HG02970 (cell line): Measurements from ENCODE around the gene PDSS2.
"Not testable (repeated sequence)": the region's sequence is repeated elsewhere in the genome, so short reads cannot be mapped to it uniquely, and the experiment has no call there.

Experiments used
- ATAC-seq: cut with Tn5 transposase; IDR thresholded peaks from one replicate; pipeline ENCODE4 v1.9.1; 2021; ENCODE audit warnings: mild to moderate bottlenecking, moderate library complexity, moderate number of reproducible peaks; ENCODE audit not compliant: unreplicated experiment, low FRiP score

PDSS2 gene

GRCh38 chr6:107187630-107188029 is 271.7 kb downstream of the PDSS2 start:
- ATAC-seq: no peak

DNA sequence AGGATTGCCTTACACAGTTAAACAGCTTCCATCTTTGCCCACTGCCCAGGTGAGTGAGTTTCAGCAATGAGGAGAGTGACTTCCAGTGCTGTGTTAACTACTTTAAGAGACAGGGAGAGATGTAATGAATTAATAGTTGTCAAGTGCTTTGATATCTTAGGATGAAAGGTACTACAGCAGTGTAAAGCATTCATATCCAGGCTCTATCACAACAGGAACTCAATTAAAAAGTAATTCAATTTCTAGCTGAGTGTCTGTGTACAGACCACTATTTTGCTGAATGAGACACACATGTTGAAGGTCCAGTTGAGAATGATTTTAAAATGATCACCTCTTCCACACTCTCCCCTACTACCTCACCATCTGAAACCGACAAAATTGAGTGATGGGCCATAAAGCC is 273.3 kb downstream of the PDSS2 start:
- no peak for ATAC-seq

DNA sequence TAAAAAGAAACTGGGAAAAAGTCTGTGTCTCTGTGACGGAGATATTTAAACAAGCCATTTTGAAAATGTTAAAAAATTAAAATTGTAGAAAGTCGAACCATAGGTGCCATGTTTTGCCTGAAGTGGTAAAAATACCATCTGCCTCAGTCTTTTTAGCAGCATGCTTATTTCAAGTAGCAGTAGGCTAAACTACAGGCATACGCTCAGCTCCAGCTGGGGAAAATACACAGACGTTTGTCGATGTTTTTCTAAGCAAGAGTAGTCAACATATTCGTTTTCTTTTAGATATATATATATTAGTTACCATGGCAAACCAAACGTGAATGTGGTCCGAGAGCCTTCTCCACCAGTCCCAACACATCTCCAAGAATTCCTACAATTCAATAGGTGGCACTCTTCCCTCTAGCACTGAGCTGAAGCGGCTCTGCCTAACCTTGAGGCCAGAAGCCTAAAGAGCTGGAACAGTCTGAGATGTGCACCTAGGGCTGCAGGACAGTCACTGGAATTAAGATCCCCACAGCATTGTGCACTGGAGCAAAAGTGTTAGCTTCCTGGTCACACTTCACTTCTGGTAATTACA is 273.9 kb downstream of the PDSS2 start:
- no peak for ATAC-seq

GRCh38 chr6:107184435-107184834 is 274.9 kb downstream of the PDSS2 start:
- ATAC-seq: no peak

- ATAC-seq: no peak
Observed at GRCh38 chr6:107180099-107180498, 279.3 kb downstream of the PDSS2 start.

DNA sequence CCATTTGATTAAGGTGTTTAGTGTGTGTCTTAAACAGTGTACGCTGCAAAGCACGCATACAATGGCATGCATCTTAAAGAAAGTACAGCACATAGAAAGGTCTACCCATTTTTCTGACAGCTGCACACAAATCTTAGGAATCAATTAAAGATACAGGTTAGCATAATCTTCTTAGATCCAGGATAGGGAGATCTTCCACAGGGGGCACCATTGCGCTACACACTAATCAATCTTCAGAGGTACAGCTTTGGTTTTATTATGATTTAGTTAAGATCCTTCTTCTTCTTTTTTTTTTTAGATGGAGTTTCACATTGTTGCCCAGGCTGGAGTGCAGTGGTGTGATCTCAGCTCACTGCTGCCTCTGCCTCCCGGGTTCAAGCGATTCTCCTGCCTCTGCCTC is 280.4 kb downstream of the PDSS2 start:
- no peak for ATAC-seq

DNA sequence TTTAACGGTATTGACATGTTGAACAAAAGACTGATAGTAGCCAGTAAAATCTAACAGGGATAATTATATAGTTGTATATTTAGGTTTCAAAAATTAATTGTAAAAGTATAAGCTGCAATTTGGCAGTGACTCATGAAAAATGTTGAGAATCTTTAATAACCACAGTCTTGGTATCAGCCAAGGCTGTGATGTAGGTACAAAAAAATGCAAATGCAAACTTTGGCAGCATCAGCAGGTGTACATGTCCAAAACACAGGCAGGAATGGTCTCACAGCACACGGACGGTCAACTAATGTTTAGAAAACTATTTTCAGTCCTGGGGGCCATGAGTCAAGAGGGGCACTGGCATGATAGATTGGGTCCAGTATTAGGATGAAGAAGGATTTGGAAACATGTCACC is 285.6 kb downstream of the PDSS2 start:
- no peak for ATAC-seq

- no peak for ATAC-seq
Observed at GRCh38 chr6:107171513-107171912, 287.9 kb downstream of the PDSS2 start.

GRCh38 chr6:107164299-107164698 is 295.1 kb downstream of the PDSS2 start:
- not testable (repeated sequence) for ATAC-seq

GRCh38 chr6:107161521-107161920 is 297.8 kb downstream of the PDSS2 start:
- no peak for ATAC-seq

- no peak for ATAC-seq
Observed at GRCh38 chr6:107156617-107157016, 302.7 kb downstream of the PDSS2 start.

DNA sequence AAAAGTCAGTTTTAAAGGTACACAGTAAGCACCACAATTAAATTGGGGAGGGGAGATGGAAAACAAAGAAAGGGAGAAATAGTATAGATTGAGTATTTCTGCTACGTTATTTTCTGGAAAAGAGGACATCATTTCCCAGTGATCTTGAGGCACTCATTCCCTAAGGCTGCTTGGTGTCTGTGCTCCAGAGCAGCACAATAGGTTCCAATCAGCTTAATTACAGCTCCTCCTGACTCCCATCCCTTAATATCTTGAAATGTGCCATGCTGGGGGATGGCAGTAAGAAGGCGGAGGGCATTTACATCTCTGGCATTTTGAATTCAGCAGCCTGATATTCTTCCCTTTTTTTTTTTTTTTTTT is 304.6 kb downstream of the PDSS2 start:
- ATAC-seq: no peak

DNA sequence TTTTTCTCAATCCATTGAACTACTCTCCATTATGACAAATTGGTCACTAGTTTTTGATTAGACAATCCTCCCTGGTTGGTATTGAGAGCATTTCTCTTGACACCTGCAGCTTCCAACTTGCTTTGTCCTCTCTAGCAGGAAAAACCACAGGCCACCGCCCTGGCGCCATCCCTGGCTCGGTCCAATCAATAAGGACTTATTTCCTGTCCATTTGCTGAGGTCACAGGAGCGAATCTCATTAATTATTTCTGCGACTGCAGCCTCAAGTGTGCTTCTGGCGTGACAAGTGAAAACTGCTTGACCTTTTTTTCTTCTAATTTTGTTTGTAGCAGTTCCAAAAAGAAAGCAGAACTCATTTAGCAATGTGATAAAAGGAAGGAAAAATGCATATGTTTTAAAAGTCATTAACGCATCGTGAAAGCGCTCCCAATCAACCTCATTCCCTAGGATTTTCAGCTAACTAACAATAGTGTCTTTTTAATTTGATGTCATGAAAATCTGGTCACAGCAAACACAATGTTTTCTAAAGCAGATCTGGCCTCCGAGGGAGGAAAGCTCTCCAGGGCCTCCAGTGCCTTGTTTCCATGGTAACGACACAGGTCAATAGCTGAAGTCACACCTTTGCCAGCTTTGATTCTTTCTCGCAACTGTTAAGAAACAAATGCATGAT is 305.1 kb downstream of the PDSS2 start:
- no peak for ATAC-seq

DNA sequence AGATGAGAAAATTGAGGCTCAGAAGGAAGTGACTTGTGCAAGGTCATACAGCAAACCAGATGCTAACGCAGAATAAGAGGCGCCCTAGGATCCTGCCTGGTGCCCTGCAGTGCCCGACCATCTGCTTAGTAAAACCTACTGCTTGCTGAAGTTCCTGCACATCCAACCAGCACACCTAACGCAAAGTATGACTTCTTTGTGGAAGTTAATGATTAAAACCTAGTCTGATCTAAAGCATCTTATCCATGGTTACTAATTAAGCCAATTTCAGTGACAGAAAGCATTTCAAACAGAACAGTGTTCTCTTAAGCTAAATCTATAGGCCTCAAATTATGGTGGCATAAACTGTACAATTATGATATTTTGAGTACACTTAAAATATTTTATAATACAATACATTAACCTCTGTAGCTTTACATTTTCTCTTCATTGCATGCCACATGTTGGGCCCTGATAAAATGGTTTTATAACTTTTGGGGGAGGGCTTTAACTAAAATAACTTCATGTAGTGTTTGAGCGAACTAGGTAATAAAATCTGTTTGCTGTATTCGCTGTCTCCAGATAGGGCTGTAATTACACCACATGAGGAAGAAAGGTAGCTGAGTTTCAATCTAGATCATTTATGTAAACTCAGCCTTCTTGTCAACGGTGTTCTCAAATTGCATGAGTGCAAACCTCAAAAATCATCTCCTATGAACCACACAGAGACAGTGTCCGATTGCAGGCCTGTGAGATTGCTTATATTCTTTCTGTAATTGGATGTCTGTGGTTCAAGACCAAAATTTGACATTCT is 306.5 kb downstream of the PDSS2 start:
- ATAC-seq: no peak

DNA sequence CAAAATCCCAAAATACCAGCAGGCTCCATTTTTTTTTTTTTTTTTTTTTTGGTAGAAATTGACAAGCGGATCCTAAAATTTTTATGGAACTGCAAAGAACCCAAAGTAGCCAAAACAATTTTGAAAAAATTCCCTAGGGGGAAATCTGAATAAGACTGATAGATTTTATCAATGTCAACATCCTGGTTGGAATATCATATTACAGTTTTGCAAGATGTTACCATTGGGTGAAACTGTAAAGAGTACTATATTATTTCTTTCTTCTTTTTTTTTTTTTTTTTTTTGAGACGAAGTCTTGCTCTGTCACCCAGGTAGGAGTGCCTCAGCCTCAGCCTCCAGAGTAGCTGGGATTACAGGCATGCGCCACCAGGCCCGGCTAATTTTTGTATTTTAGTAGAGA is 314.7 kb downstream of the PDSS2 start:
- no peak for ATAC-seq

DNA sequence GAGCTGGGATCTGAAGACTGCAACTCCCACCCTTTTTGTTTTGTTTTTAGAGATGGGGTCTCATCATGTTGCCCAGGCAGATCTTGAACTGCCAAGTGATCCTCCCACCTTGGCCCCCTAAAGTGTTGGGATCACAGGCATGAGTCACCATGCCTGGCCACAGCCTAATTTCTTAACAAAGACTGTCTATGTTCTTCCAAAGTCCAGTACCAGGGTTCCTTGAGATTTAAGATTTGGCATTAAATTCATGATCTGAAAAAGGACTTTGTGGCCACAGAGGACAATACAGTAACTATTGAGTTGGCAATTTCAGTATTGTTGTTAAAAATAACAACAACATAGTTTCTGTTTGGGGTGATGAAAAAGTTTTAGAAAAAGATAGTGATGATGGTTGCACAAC is 315.4 kb downstream of the PDSS2 start:
- ATAC-seq: no peak

DNA sequence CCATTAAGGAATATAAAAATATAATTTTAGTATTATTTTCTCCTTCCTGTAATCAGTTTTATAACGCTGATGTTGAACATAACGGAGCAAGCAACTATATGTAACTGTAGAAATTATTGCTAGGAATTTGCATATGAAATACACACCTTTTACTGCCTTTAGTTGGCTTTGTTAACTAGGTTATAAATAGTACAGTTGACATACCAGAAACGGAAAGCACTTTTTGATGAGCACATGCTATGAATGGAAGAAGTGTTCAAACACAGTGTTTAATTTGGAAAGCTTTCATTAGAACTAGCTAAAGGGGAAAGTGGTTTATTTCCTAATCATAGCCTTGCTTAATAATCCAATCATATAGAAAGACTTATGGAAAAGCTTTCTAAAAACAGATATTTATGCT is 318.8 kb downstream of the PDSS2 start:
- no peak for ATAC-seq

- ATAC-seq: not testable (repeated sequence)
Observed at GRCh38 chr6:107136324-107136723, 323.0 kb downstream of the PDSS2 start.

DNA sequence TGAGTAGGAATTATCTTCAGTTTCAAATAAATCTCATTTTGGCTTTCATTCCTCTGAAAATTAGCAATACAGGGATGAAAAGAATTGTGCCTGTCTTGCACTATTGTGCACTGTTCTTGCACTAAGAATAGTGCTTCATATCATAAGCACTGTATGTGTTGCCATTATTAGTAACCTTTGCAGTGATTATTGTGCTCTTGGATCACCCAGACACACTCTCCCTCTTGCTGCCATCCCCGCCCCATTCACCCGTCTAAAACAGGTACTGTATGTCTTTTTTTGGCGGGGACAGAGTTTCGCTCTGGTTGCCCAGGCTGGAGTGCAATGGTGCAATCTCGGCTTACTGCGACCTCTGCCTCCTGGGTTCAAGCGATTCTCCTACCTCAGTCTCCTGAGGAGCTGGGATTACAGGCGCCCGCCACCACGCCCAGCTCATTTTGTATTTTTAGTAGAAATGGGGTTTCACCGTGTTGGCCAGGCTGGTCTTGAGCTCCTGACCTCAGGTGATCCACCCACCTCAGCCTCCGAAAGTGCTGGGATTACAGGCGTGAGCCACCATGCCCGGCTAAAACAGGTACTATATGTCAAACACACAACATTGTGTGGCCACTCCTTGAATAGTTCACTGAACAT is 324.2 kb downstream of the PDSS2 start:
- ATAC-seq: not testable (repeated sequence)

DNA sequence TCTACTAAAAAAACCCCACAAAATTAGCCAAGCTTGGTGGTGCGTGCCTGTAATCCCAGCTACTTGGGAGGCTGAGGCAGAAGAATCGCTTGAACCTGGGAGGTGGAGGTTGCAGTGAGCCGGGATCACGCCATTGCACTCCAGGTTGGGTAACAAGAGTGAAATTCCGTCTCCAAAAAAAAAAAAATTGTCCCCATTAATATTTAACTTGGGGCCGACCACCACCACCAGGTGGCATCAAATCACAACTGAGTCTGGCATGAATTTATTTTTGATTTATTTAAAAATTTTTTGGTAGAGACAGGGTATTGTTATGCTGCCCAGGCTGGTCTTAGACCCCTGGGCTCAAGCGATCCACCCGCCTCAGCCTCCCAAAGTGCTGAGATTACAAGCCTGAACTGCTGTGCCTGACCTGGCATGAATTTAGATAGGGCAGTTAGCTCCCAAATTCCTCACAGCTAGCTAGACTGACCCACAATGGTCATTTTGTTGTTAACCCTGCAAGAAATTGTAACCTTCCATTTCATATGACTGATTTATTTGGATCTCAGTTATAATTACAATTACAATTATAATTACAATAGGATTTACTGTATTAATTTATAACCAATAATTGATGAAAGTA is 326.9 kb downstream of the PDSS2 start:
- no peak for ATAC-seq

DNA sequence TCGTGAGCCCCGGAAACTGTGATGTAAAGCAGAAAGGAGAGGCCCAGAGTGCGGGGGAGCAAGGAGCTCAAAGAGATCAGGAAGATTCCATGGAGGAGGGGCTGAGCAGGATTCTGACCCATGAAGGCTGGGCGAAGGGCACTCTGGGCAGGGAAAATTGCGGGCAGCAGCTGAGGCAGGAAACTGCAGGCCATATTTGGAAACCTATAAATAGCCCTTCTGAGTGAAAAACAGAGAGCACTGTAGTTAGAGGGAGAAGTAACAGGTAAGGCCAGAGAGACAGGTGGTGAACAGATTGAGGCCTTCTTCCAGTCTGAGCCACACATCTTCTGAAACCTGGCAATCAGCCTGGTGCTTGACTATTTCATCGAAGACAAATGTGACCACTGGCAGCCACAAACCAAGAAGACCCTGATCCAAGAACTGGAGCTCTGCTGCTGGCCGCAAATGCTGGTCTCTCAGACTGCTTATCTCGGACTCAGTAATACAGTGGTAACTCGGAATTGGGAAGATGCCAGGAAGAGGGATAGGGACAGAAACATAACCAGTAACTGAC is 329.9 kb downstream of the PDSS2 start:
- ATAC-seq: no peak
